ENCODE results near the gene SH2B2.

DNA sequence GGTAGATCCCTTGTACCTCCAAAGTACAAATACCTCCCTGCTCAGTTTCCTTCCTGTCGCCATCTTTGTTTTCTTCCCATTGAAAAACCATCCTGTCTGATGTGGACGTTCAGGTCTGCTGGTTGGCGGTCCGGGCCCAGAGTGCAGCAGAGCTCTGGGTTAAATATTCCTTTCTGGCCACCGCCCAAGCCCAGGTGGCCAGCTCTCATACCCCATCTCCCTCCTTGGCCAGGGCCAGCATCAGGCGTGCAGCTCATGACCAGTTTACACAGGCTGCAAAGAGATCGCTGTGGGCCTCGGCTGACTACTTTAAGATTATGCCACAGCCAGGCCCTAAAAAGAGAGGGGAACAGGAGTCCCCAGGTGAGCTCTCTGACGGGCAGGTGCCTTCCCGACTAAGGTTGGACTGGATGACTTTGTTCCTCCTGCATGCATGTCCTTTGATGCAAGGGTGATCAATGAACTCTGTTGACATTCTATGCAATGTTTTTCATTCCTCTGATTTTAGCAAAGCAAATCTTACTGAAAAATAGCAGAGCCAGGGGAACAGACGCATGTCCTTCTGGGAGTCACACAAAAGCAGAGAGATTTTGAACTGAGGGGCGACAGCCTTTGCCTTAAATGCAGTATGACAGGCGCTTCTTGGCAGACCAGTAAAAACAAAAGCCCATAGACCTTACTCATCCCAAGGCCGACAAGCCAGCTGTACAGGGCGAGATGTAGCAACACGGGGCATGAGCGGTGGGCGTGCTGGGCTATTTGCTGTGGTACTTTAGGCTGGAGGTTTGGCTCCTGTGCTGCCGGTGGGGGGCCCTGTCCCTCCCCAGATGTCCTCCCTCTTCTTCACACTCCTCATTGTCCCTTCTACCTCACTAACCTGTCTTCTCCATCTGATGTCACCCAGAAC is 33.3 kb upstream of the SH2B2 start:
- TF ChIP-seq CTCF (IDR thresholded peaks at IDR 0.05) (no peak), POLR2A (IDR thresholded peaks at IDR 0.05) (no peak), POLR2AphosphoS5 (IDR thresholded peaks at IDR 0.05) (no peak)
